Panc1 (cell line): ENCODE measurements around the gene MAP2. TPM values are rescaled to one million over a fixed set of nuclear protein-coding genes. Genes with fewer than 3 reads are reported as not detected.

Source experiments
- ATAC-seq: fragments of 200-7000 bp; cut with Tn5 transposase; 2 replicates; pipeline ENCODE4 v1.9.1; 2020; ENCODE audit warnings: mild to moderate bottlenecking, moderate library complexity
- BruUV-seq: library from RNA; stranded (reverse); fragments of 400-500 nt; replicated peaks from 2 replicates; lab custom pipeline; 2021; lab: Mats Ljungman, UMichigan
- CTCF ChIA-PET: fragments of 300-600 bp; sonication (Branson Sonifier 250); formaldehyde crosslinking; loops from one replicate; lab custom pipeline; 2022; ENCODE audit warnings: antibody characterized with exemption; lab: Charles Lee
- POLR2A ChIA-PET: fragments of 300-600 bp; sonication (Branson Sonifier 250); formaldehyde crosslinking; loops from one replicate; lab custom pipeline; 2022; ENCODE audit warnings: antibody characterized with exemption; lab: Charles Lee
- DNase-seq: peaks from one replicate; pipeline ENCODE4 v3.0.0-alpha.2; 2010; ENCODE audit warnings: low read depth, low spot score
- H3K27ac ChIP-seq: 2 replicates; pipeline ENCODE4 v1.5.1; 2011; ENCODE audit warnings: mild to moderate bottlenecking, low read length, inconsistent platforms
- H3K27me3 ChIP-seq: fragments of 200-500 bp; sonication (Bioruptor generic); 2 replicates; pipeline ENCODE4 v1.6.0; 2014; ENCODE audit warnings: low read length, inconsistent platforms; ENCODE audit not compliant: control insufficient read depth, insufficient read depth
- H3K36me3 ChIP-seq: fragments of 200-500 bp; sonication (Bioruptor generic); 2 replicates; pipeline ENCODE4 v1.5.1; 2014; ENCODE audit warnings: inconsistent platforms, mild to moderate bottlenecking, low read length, moderate library complexity; ENCODE audit not compliant: control insufficient read depth, insufficient read depth
- H3K4me1 ChIP-seq: 2 replicates; pipeline ENCODE4 v1.5.1; 2011; ENCODE audit warnings: inconsistent platforms, mild to moderate bottlenecking, low read length, moderate library complexity; ENCODE audit not compliant: control insufficient read depth, insufficient read depth
- H3K4me3 ChIP-seq, 2 experiments: 2 replicates each; pipeline ENCODE4 v1.5.1; 2011 to 2012; ENCODE audit warnings: low read depth in 2 of 2, low read length in 2 of 2, mild to moderate bottlenecking in 2 of 2, inconsistent platforms in 1 of 2, moderate library complexity in 1 of 2
- H3K9me3 ChIP-seq: fragments of 200-500 bp; sonication (Bioruptor generic); 2 replicates; pipeline ENCODE4 v1.5.1; 2014; ENCODE audit warnings: low read depth, mild to moderate bottlenecking, inconsistent platforms, low read length, moderate library complexity; ENCODE audit not compliant: control insufficient read depth, insufficient read depth
- CTCF ChIP-seq: fragments of 450-650 bp; IDR thresholded peaks from 2 replicates; pipeline ENCODE4 v1.5.1; 2017; ENCODE audit warnings: mild to moderate bottlenecking
- POLR2AphosphoS5 ChIP-seq: IDR thresholded peaks from 2 replicates; pipeline ENCODE4 v1.6.1; 2012; ENCODE audit warnings: mild to moderate bottlenecking, low read depth, low read length, moderate library complexity
- REST ChIP-seq, 2 experiments: IDR thresholded peaks; 2 replicates each; pipeline ENCODE4 v1.6.1; 2011 to 2012; ENCODE audit warnings: low read depth in 2 of 2, control low read depth in 1 of 2, low read length in 1 of 2, mild to moderate bottlenecking in 1 of 2, moderate library complexity in 1 of 2; ENCODE audit not compliant: insufficient read depth in 1 of 2
- SIN3A ChIP-seq: IDR thresholded peaks from 2 replicates; pipeline ENCODE4 v1.6.1; 2012; ENCODE audit warnings: low read depth, mild to moderate bottlenecking, low read length, moderate library complexity, borderline replicate concordance; ENCODE audit not compliant: insufficient read depth
- TCF7L2 ChIP-seq: IDR thresholded peaks from 2 replicates; pipeline ENCODE4 v1.6.1; 2011; ENCODE audit warnings: mild to moderate bottlenecking, low read depth, low read length, inconsistent platforms
- in situ Hi-C: cut with HindIII; loops from 2 replicates; pipeline ENCODE4 v1.10.0; 2016; ENCODE audit warnings: low sequenced_read_pairs, low pct_unique_long_range_greater_than_20kb
- intact Hi-C: fragments of 100-400 bp; cut with micrococcal nuclease; formaldehyde crosslinking; loops from one replicate; pipeline ENCODE4 v1.10.0; 2022; ENCODE audit not compliant: unreplicated experiment
- total RNA-seq: library from RNA; stranded (reverse); gene quantifications from one replicate; pipeline ENCODE4 v1.2.1, GENCODE V29; 2021; ENCODE audit not compliant: unreplicated experiment

The MAP2 gene
- total RNA-seq, 1 experiment from 2014 or later, result 44.9 TPM

- DNase-seq (no peak), ATAC-seq (no peak)
- CTCF ChIA-PET, result no interaction called here
- no TSS peak for BruUV-seq
- POLR2A ChIA-PET, result no interaction called here
- Histone ChIP-seq H3K9me3 (peaks cover 4% of the 10 kb centered on the region; the same call in 1 of the 2 replicates), H3K27me3 (no peaks in the 10 kb centered on the region), H3K36me3 (no peaks in the 10 kb centered on the region), H3K27ac (no peak overlapping the region), H3K4me1 (no peaks in the 10 kb centered on the region), H3K4me3 (no peak overlapping the region)
- in situ Hi-C loops, result no loop called here
- TF ChIP-seq REST (IDR thresholded peaks at IDR 0.05; ENCODE audit: insufficient read depth in 1 of 2, low read depth in 2 of 2, low read length in 1 of 2) (no peak), SIN3A (no peak), POLR2AphosphoS5 (no peak), TCF7L2 (no peak), CTCF (no peak)
- intact Hi-C loops, result no loop called here
Observed at GRCh38 chr2:209613649-209614305, 189.9 kb downstream of the MAP2 start.

GRCh38 chr2:209614690-209615369 lies 191.0 kb downstream of the MAP2 start:
- DNase-seq (no peak), ATAC-seq (no peak)
- H3K9me3 ChIP-seq, result peaks cover 4% of the 10 kb centered on the region; the same call in 1 of the 2 replicates
- H3K27ac ChIP-seq, result no peak overlapping the region
- no peaks in the 10 kb centered on the region for H3K36me3 ChIP-seq
- no peaks in the 10 kb centered on the region for H3K27me3 ChIP-seq
- no TSS peak for BruUV-seq
- CTCF ChIA-PET, result no interaction called here
- POLR2A ChIA-PET, result no interaction called here
- intact Hi-C loops (no loop called here), in situ Hi-C loops (no loop called here)
- no peaks in the 10 kb centered on the region for H3K4me1 ChIP-seq
- no peak overlapping the region for H3K4me3 ChIP-seq
- no peak for TF ChIP-seq TCF7L2
- TF ChIP-seq REST (IDR thresholded peaks at IDR 0.05; ENCODE audit: insufficient read depth in 1 of 2, low read depth in 2 of 2, low read length in 1 of 2), result no peak
- TF ChIP-seq POLR2AphosphoS5, result no peak
- TF ChIP-seq SIN3A, result no peak
- no peak for TF ChIP-seq CTCF
